Suprapubic skin (tissue), 4 donors: Measurements from ENCODE around the gene FGF12. TPM values are rescaled to one million over a fixed set of nuclear protein-coding genes. Genes with fewer than 3 reads are reported as not detected.

ENCODE experiments used
- DNase-seq, 2 donors: peaks; one replicate each; pipeline ENCODE4 v3.0.0-alpha.2; 2019; ENCODE audit warnings: low spot score in 2 of 2
- H3K27ac ChIP-seq: fragments of 200-600 bp; sonication (generic); one replicate; pipeline ENCODE4 v1.5.1; 2019
- H3K27me3 ChIP-seq: fragments of 200-600 bp; sonication (generic); one replicate; pipeline ENCODE4 v1.5.1; 2019
- H3K36me3 ChIP-seq: fragments of 200-600 bp; sonication (generic); one replicate; pipeline ENCODE4 v1.5.1; 2019
- H3K4me1 ChIP-seq: fragments of 200-600 bp; sonication (generic); one replicate; pipeline ENCODE4 v1.5.1; 2019
- H3K4me3 ChIP-seq: fragments of 200-600 bp; sonication (generic); one replicate; pipeline ENCODE4 v1.5.1; 2019; ENCODE audit warnings: mild to moderate bottlenecking
- H3K9me3 ChIP-seq: fragments of 200-600 bp; sonication (generic); one replicate; pipeline ENCODE4 v1.5.1; 2019
- EP300 ChIP-seq: sonication (generic); formaldehyde crosslinking; IDR thresholded peaks from one replicate; pipeline ENCODE4 v1.6.1; 2017; ENCODE audit warnings: antibody characterized with exemption
- POLR2A ChIP-seq, 2 donors: fragments of 450-650 bp; IDR thresholded peaks; one replicate each; pipeline ENCODE4 v1.6.1; 2017; ENCODE audit warnings: antibody characterized with exemption in 2 of 2, mild to moderate bottlenecking in 2 of 2, moderate library complexity in 2 of 2
- POLR2AphosphoS5 ChIP-seq, 3 donors: sonication (generic); formaldehyde crosslinking; IDR thresholded peaks; one replicate each; pipeline ENCODE4 v1.6.1; 2017; ENCODE audit warnings: antibody characterized with exemption in 3 of 3
- WGBS: methylation state at CpG from one replicate; pipeline ENCODE4 v1.1.5; 2018; 5-methylcytosine and 5-hydroxymethylcytosine counted together
- total RNA-seq, 4 donors: library from RNA; depleted of rRNA; stranded (reverse); fragments of >200 nt; gene quantifications; one replicate each; pipeline ENCODE4 v1.1.0, GENCODE V29; 2016
- TF ChIP-seq, protein P1 (sequence below), 2 donors: fragments of 200-600 bp in 1 of 2; fragments of 450-650 bp in 1 of 2; sonication (generic) in 1 of 2; IDR thresholded peaks; one replicate each; pipeline ENCODE4 v1.5.1; 2016 to 2019; ENCODE audit warnings: antibody characterized with exemption in 2 of 2, mild to moderate bottlenecking in 1 of 2, moderate library complexity in 1 of 2

The FGF12 gene
- total RNA-seq, 4 donors from 2014 or later, result 1.5 to 3.6 (median 1.6) TPM

GRCh38 chr3:192340031-192340430 is 387.3 kb downstream of the FGF12 start:
- Histone ChIP-seq H3K4me1 (no peaks in the 10 kb centered on the region), H3K27ac (no peak overlapping the region), H3K4me3 (no peak overlapping the region), H3K9me3 (no peaks in the 10 kb centered on the region), H3K36me3 (no peaks in the 10 kb centered on the region), H3K27me3 (no peaks in the 10 kb centered on the region)
- TF ChIP-seq POLR2AphosphoS5 (IDR thresholded peaks at IDR 0.05) (no peak), POLR2A (IDR thresholded peaks at IDR 0.05) (no peak), EP300 (no peak)
- TF ChIP-seq, protein P1, sequence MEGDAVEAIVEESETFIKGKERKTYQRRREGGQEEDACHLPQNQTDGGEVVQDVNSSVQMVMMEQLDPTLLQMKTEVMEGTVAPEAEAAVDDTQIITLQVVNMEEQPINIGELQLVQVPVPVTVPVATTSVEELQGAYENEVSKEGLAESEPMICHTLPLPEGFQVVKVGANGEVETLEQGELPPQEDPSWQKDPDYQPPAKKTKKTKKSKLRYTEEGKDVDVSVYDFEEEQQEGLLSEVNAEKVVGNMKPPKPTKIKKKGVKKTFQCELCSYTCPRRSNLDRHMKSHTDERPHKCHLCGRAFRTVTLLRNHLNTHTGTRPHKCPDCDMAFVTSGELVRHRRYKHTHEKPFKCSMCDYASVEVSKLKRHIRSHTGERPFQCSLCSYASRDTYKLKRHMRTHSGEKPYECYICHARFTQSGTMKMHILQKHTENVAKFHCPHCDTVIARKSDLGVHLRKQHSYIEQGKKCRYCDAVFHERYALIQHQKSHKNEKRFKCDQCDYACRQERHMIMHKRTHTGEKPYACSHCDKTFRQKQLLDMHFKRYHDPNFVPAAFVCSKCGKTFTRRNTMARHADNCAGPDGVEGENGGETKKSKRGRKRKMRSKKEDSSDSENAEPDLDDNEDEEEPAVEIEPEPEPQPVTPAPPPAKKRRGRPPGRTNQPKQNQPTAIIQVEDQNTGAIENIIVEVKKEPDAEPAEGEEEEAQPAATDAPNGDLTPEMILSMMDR (IDR thresholded peaks at IDR 0.05), result no peak
- no peak for DNase-seq
- WGBS, result 69% methylated on average over 1 of the region's 1 CpG

GRCh38 chr3:192339214-192339613 is 388.1 kb downstream of the FGF12 start:
- Histone ChIP-seq H3K36me3 (no peaks in the 10 kb centered on the region), H3K27me3 (no peaks in the 10 kb centered on the region), H3K27ac (no peak overlapping the region), H3K4me1 (no peaks in the 10 kb centered on the region), H3K4me3 (no peak overlapping the region), H3K9me3 (no peaks in the 10 kb centered on the region)
- DNase-seq, result no peak
- WGBS, result 85% methylated on average over 2 of the region's 2 CpGs
- TF ChIP-seq, protein P1 (IDR thresholded peaks at IDR 0.05), result no peak
- TF ChIP-seq POLR2A (IDR thresholded peaks at IDR 0.05) (no peak), EP300 (no peak), POLR2AphosphoS5 (IDR thresholded peaks at IDR 0.05) (no peak)

DNA sequence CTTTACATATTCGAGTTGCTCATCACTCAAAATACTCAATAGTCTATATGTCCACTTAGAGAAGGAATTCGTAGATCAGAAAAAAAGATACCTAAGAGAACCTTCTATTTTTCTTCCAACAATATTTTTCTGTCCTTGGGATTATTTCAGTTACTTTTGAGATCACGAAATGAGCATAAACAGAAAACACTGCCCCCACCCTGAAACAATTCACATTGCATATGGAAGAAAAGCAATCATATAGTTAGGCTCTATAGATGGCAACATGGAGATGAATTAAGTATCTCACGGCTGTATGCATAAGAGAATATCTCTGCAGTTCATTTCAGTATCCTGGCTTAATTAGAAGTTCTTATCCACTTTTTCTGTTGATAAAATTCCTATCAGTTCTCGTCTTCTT is 391.1 kb downstream of the FGF12 start:
- no peak for DNase-seq
- H3K9me3 ChIP-seq, result no peaks in the 10 kb centered on the region
- no peak overlapping the region for H3K4me3 ChIP-seq
- no peaks in the 10 kb centered on the region for H3K36me3 ChIP-seq
- TF ChIP-seq POLR2A (IDR thresholded peaks at IDR 0.05), result no peak
- TF ChIP-seq, protein P1 (IDR thresholded peaks at IDR 0.05), result no peak
- no peak for TF ChIP-seq POLR2AphosphoS5 (IDR thresholded peaks at IDR 0.05)
- no peak for TF ChIP-seq EP300
- WGBS, result 83% methylated on average over 5 of the region's 5 CpGs
- no peak overlapping the region for H3K27ac ChIP-seq
- no peaks in the 10 kb centered on the region for H3K4me1 ChIP-seq
- no peaks in the 10 kb centered on the region for H3K27me3 ChIP-seq

DNA sequence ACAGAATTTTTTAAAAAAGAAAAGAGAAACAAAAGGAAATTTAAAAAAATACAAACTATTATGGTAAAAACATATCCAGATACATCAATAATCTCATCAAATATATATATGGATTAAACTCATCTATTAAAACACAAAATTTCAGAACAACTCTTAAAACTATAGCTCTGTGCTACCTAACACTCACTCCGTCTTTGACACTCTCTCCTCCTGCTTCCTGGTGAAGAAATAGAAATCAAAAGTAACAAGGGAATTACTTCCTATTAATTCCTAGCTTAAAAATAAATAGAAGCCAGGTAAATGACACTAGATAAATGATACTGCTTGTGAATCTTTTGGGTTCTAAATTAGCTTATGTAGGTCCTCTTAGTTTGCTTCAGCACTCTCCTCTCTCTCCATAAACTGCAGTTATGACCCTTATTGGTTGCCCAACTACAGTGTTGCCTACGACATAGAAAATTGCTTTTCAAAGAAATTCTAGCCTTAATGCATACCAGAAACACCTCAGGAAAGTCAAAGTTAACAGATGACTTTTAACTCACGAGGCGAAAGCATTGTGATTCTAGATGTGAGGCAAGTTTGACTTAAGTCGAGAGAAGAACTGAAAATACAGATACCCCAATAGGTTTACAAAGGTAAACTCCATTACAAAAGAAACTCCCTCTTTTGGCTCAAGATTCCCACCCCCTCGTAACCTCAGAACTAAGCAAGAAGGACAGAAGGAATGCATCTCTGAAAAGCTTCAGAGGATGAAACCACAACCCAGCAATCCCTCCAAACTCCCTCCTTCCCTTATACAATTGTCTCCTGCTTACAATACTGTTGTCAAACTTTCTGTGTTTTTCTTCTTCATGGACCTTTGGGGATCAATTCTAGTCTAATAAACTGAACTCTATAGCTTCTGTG is 394.7 kb downstream of the FGF12 start:
- no peaks in the 10 kb centered on the region for H3K9me3 ChIP-seq
- no peaks in the 10 kb centered on the region for H3K4me1 ChIP-seq
- H3K4me3 ChIP-seq, result no peak overlapping the region
- no peaks in the 10 kb centered on the region for H3K36me3 ChIP-seq
- WGBS, result 61% methylated on average over 6 of the region's 6 CpGs
- no peak for DNase-seq
- no peaks in the 10 kb centered on the region for H3K27me3 ChIP-seq
- TF ChIP-seq, protein P1 (IDR thresholded peaks at IDR 0.05), result no peak
- TF ChIP-seq POLR2A (IDR thresholded peaks at IDR 0.05) (no peak), POLR2AphosphoS5 (IDR thresholded peaks at IDR 0.05) (no peak), EP300 (no peak)
- no peak overlapping the region for H3K27ac ChIP-seq

- DNase-seq, result no peak
- Histone ChIP-seq H3K4me3 (no peak overlapping the region), H3K27ac (no peak overlapping the region), H3K27me3 (no peaks in the 10 kb centered on the region), H3K9me3 (no peaks in the 10 kb centered on the region), H3K4me1 (no peaks in the 10 kb centered on the region), H3K36me3 (no peaks in the 10 kb centered on the region)
- WGBS, result 53% methylated on average over 3 of the region's 3 CpGs
- TF ChIP-seq, protein P1 (IDR thresholded peaks at IDR 0.05), result no peak
- TF ChIP-seq POLR2AphosphoS5 (IDR thresholded peaks at IDR 0.05) (no peak), EP300 (no peak), POLR2A (IDR thresholded peaks at IDR 0.05) (no peak)
These were observed 395.5 kb downstream of the FGF12 start for GRCh38 chr3:192331749-192332385.
